Osteocyte (in vitro differentiated cells): ENCODE measurements around the gene NEK10. TPM values are rescaled to one million over a fixed set of nuclear protein-coding genes. Genes with fewer than 3 reads are reported as not detected.

Source experiments
- DNase-seq: peaks from one replicate; pipeline ENCODE4 v3.0.0; 2021; ENCODE audit warnings: mixed read lengths; ENCODE audit not compliant: unreplicated experiment; ENCODE audit errors: extremely low spot score
- H3K27ac Mint-ChIP-seq: one replicate; pipeline ENCODE4 v1.8.0; 2021; ENCODE audit warnings: mild to moderate bottlenecking, mixed read lengths; ENCODE audit not compliant: unreplicated experiment
- H3K27me3 Mint-ChIP-seq: one replicate; pipeline ENCODE4 v1.8.0; 2021; ENCODE audit warnings: mixed read lengths; ENCODE audit not compliant: unreplicated experiment
- H3K36me3 Mint-ChIP-seq: one replicate; pipeline ENCODE4 v1.8.0; 2021; ENCODE audit warnings: mixed read lengths; ENCODE audit not compliant: unreplicated experiment
- H3K4me1 Mint-ChIP-seq: one replicate; pipeline ENCODE4 v1.8.0; 2021; ENCODE audit warnings: mixed read lengths; ENCODE audit not compliant: unreplicated experiment
- H3K4me3 Mint-ChIP-seq: one replicate; pipeline ENCODE4 v1.8.0; 2021; ENCODE audit warnings: mild to moderate bottlenecking, moderate library complexity, mixed read lengths; ENCODE audit not compliant: unreplicated experiment
- H3K9me3 Mint-ChIP-seq: one replicate; pipeline ENCODE4 v1.8.0; 2021; ENCODE audit warnings: mixed read lengths; ENCODE audit not compliant: unreplicated experiment
- total RNA-seq: library from RNA; stranded (reverse); gene quantifications from 2 replicates; pipeline ENCODE4 v1.2.1, GENCODE V29; 2021
- TF ChIP-seq, protein P1 (sequence below): fragments of 200-600 bp; sonication (generic); IDR thresholded peaks from 2 replicates; pipeline ENCODE4 v1.5.0; 2021; ENCODE audit warnings: antibody characterized with exemption, mild to moderate bottlenecking, moderate library complexity

Gene NEK10
- total RNA-seq, 1 donor from 2014 or later = 6.8 TPM

GRCh38 chr3:27387625-27388024, 18.4 kb upstream of the NEK10 start:
- TF ChIP-seq, protein P1, sequence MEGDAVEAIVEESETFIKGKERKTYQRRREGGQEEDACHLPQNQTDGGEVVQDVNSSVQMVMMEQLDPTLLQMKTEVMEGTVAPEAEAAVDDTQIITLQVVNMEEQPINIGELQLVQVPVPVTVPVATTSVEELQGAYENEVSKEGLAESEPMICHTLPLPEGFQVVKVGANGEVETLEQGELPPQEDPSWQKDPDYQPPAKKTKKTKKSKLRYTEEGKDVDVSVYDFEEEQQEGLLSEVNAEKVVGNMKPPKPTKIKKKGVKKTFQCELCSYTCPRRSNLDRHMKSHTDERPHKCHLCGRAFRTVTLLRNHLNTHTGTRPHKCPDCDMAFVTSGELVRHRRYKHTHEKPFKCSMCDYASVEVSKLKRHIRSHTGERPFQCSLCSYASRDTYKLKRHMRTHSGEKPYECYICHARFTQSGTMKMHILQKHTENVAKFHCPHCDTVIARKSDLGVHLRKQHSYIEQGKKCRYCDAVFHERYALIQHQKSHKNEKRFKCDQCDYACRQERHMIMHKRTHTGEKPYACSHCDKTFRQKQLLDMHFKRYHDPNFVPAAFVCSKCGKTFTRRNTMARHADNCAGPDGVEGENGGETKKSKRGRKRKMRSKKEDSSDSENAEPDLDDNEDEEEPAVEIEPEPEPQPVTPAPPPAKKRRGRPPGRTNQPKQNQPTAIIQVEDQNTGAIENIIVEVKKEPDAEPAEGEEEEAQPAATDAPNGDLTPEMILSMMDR = no peak
- Mint-ChIP-seq H3K27me3 (no peaks in the 10 kb centered on the region), H3K27ac (peak overlapping the region; percentile 76), H3K36me3 (peaks cover 58% of the 10 kb centered on the region), H3K9me3 (no peaks in the 10 kb centered on the region), H3K4me1 (peaks cover 8% of the 10 kb centered on the region), H3K4me3 (no peak overlapping the region)
- no peak for DNase-seq

DNA sequence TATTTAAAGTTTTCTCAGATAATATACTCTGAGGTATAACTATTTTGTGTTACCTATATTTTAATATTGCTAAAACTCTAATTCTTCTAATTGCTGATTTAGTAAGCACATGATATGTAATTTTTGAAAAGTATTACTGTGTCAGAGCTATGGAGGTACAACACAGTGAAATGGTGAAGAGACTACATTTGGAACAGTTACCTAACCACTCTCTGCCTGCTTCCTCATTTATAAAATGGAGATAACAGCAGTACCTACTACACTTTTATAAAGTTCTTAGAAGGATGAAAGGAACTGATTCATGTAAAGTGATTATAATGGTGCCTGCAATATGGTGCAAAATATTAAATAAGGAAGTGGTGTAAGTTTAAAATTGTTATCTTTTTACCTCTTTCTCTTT, 16.3 kb upstream of the NEK10 start:
- Mint-ChIP-seq H3K27me3 (no peaks in the 10 kb centered on the region), H3K4me1 (peaks cover 2% of the 10 kb centered on the region), H3K27ac (no peak overlapping the region), H3K36me3 (peaks cover 51% of the 10 kb centered on the region), H3K4me3 (no peak overlapping the region), H3K9me3 (no peaks in the 10 kb centered on the region)
- TF ChIP-seq, protein P1 = no peak
- no peak for DNase-seq

GRCh38 chr3:27384191-27384590, 15.0 kb upstream of the NEK10 start:
- H3K4me1 Mint-ChIP-seq = peaks cover 2% of the 10 kb centered on the region
- H3K36me3 Mint-ChIP-seq = peaks cover 46% of the 10 kb centered on the region
- no peaks in the 10 kb centered on the region for H3K27me3 Mint-ChIP-seq
- no peak for DNase-seq
- no peak overlapping the region for H3K4me3 Mint-ChIP-seq
- no peaks in the 10 kb centered on the region for H3K9me3 Mint-ChIP-seq
- H3K27ac Mint-ChIP-seq = no peak overlapping the region
- TF ChIP-seq, protein P1 = no peak

- no peak for DNase-seq
- no peak overlapping the region for H3K4me3 Mint-ChIP-seq
- TF ChIP-seq, protein P1 = no peak
Measured at GRCh38 chr3:27380433-27381357, 11.5 kb upstream of the NEK10 start.

DNA sequence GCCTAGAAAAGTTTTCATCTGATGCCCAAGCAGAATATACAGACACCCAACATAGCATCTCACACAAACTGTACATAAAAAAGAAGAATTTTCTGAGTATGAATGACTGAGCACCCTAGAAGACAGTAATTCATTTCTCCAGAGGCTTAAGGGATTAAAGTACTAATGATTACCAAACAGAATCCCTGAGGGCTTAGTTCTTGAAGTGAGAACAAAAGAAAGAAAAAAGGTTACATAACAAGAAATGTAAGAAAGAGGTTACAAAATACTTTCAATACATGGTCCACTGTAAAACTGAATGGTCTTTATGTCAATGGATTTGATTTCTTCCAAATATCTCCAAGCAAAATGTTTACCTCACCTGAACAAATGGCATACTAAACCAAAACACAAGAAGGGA, 9.1 kb upstream of the NEK10 start:
- no peaks in the 10 kb centered on the region for H3K27me3 Mint-ChIP-seq
- no peak overlapping the region for H3K4me3 Mint-ChIP-seq
- no peak for DNase-seq
- no peaks in the 10 kb centered on the region for H3K4me1 Mint-ChIP-seq
- no peak overlapping the region for H3K27ac Mint-ChIP-seq
- H3K9me3 Mint-ChIP-seq = no peaks in the 10 kb centered on the region
- TF ChIP-seq, protein P1 = no peak
- peaks cover 40% of the 10 kb centered on the region for H3K36me3 Mint-ChIP-seq

More at GRCh38 chr3:27380433-27381357, 11.5 kb upstream of the NEK10 start:
- H3K4me1 Mint-ChIP-seq = no peaks in the 10 kb centered on the region
- no peaks in the 10 kb centered on the region for H3K27me3 Mint-ChIP-seq
- H3K36me3 Mint-ChIP-seq = peaks cover 41% of the 10 kb centered on the region
- H3K27ac Mint-ChIP-seq = no peak overlapping the region
- no peaks in the 10 kb centered on the region for H3K9me3 Mint-ChIP-seq
